PC-3 (cell line): ENCODE data around the gene TRPV6. TPM values are rescaled to one million over a fixed set of nuclear protein-coding genes. Genes with fewer than 3 reads are reported as not detected.

Source experiments
- ATAC-seq: fragments of 200-7000 bp; cut with Tn5 transposase; 2 replicates; pipeline ENCODE4 v1.9.1; 2020; ENCODE audit warnings: mild to moderate bottlenecking, moderate library complexity
- BruUV-seq: library from RNA; stranded (reverse); fragments of 400-500 nt; replicated peaks from 2 replicates; lab custom pipeline; 2021; lab: Mats Ljungman, UMichigan
- CTCF ChIA-PET: fragments of 300-600 bp; sonication (Branson Sonifier 250); formaldehyde crosslinking; loops from one replicate; lab custom pipeline; 2022; ENCODE audit warnings: antibody characterized with exemption; lab: Charles Lee
- POLR2A ChIA-PET: fragments of 300-600 bp; sonication (Branson Sonifier 250); formaldehyde crosslinking; loops from one replicate; lab custom pipeline; 2022; ENCODE audit warnings: antibody characterized with exemption; ENCODE audit not compliant: unreplicated experiment; lab: Charles Lee
- DNase-seq: peaks from one replicate; pipeline ENCODE4 v3.0.0-alpha.2; 2015
- H2AFZ ChIP-seq: fragments of 300-600 bp; sonication (generic); 2 replicates; pipeline ENCODE4 v1.6.0; 2016; ENCODE audit warnings: antibody characterized with exemption, low read length
- H3F3A ChIP-seq: fragments of 300-600 bp; sonication (generic); one replicate; pipeline ENCODE4 v1.6.0; 2017; ENCODE audit warnings: antibody characterized with exemption, low read length, control low read depth, mild to moderate bottlenecking; ENCODE audit not compliant: unreplicated experiment
- H3K27ac ChIP-seq: fragments of 300-600 bp; sonication (generic); 2 replicates; pipeline ENCODE4 v1.5.1; 2016; ENCODE audit warnings: mild to moderate bottlenecking, low read length
- H3K27me3 ChIP-seq: fragments of 300-600 bp; sonication (generic); 2 replicates; pipeline ENCODE4 v1.6.1; 2016; ENCODE audit warnings: low read length, mixed read lengths
- H3K36me3 ChIP-seq: fragments of 300-600 bp; sonication (generic); 2 replicates; pipeline ENCODE4 v1.6.1; 2016; ENCODE audit warnings: low read depth, mixed run types, low read length, mixed read lengths
- H3K4me1 ChIP-seq: fragments of 300-600 bp; sonication (generic); 2 replicates; pipeline ENCODE4 v1.5.1; 2016; ENCODE audit warnings: low read length; ENCODE audit not compliant: insufficient read depth
- H3K4me2 ChIP-seq: fragments of 300-600 bp; sonication (generic); 2 replicates; pipeline ENCODE4 v1.6.0; 2016; ENCODE audit warnings: low read length
- H3K4me3 ChIP-seq: fragments of 300-600 bp; sonication (generic); 2 replicates; pipeline ENCODE4 v1.5.1; 2016; ENCODE audit warnings: mild to moderate bottlenecking, low read length, mixed read lengths
- H3K79me2 ChIP-seq: fragments of 300-600 bp; sonication (generic); 2 replicates; pipeline ENCODE4 v1.6.1; 2017; ENCODE audit warnings: low read length, mixed read lengths
- H3K9ac ChIP-seq: fragments of 300-600 bp; sonication (generic); 2 replicates; pipeline ENCODE4 v1.6.0; 2016; ENCODE audit warnings: mild to moderate bottlenecking, low read length
- H3K9me2 ChIP-seq: fragments of 300-600 bp; sonication (generic); replicated peaks from 2 replicates; pipeline ENCODE4 v1.6.1; 2016; ENCODE audit warnings: mixed run types, low read length, mixed read lengths
- H3K9me3 ChIP-seq: fragments of 300-600 bp; sonication (generic); 2 replicates; pipeline ENCODE4 v1.6.1; 2016; ENCODE audit warnings: low read length, mixed read lengths
- H4K20me1 ChIP-seq: fragments of 300-600 bp; sonication (generic); 2 replicates; pipeline ENCODE4 v1.6.1; 2016; ENCODE audit warnings: low read length, mixed read lengths
- CTCF ChIP-seq: fragments of 300-600 bp; sonication (generic); conservative IDR thresholded peaks from 2 replicates; pipeline ENCODE4 v1.5.1; 2017; ENCODE audit warnings: antibody characterized with exemption, low read depth, mild to moderate bottlenecking, low read length
- EZH2 ChIP-seq: fragments of 300-600 bp; sonication (generic); IDR thresholded peaks from one replicate; pipeline ENCODE4 v1.6.1; 2017; ENCODE audit warnings: antibody characterized with exemption, mild to moderate bottlenecking, low read length; ENCODE audit not compliant: unreplicated experiment
- EZH2phosphoT487 ChIP-seq: fragments of 300-600 bp; sonication (generic); IDR thresholded peaks from 2 replicates; pipeline ENCODE4 v1.6.1; 2018; ENCODE audit warnings: mild to moderate bottlenecking, antibody characterized with exemption, low read length, borderline replicate concordance
- intact Hi-C: fragments of 100-400 bp; cut with micrococcal nuclease; formaldehyde crosslinking; loops from 2 replicates; pipeline ENCODE4 v1.9.0; 2023
- total RNA-seq: library from RNA; depleted of rRNA; stranded (reverse); fragments of >200 nt; gene quantifications from 2 replicates; pipeline ENCODE4 v1.2.3, GENCODE V29; 2014

Gene TRPV6
- total RNA-seq, 1 experiment from 2014 or later, result 1.4 TPM

- intact Hi-C loops, result no loop called here
- no peaks in the 10 kb centered on the region for H3K9me3 ChIP-seq
- POLR2A ChIA-PET, result no interaction called here
- TF ChIP-seq EZH2, result no peak
- TF ChIP-seq EZH2phosphoT487, result no peak
- TF ChIP-seq CTCF, result no peak
- BruUV-seq, result no TSS peak
- H4K20me1 ChIP-seq, result no peaks in the 10 kb centered on the region
- peaks cover 21% of the 10 kb centered on the region for H3K4me1 ChIP-seq
- ATAC-seq (peak; percentile 80), DNase-seq (peak; percentile 66)
- H3F3A ChIP-seq, result no peaks in the 10 kb centered on the region
- no peak overlapping the region for H2AFZ ChIP-seq
- H3K4me3 ChIP-seq, result no peak overlapping the region
- CTCF ChIA-PET, result interaction anchor here (0.5 to 1.2 kb wide), 4 partner anchors 24 to 251 kb away, joined by 3 to 4 read pairs (median 3); no protein-coding TSS in a partner anchor
- H3K27me3 ChIP-seq, result no peaks in the 10 kb centered on the region
- no peaks in the 10 kb centered on the region for H3K36me3 ChIP-seq
- H3K4me2 ChIP-seq, result peak overlapping the region; percentile 20
- H3K79me2 ChIP-seq, result no peaks in the 10 kb centered on the region
- H3K9ac ChIP-seq, result no peak overlapping the region
- H3K9me2 ChIP-seq, result no peaks in the 10 kb centered on the region
- peak overlapping the region; percentile 32; the same call in 1 of the 2 replicates for H3K27ac ChIP-seq
Observed at GRCh38 chr7:142838461-142839213, 46.9 kb downstream of the TRPV6 start.

GRCh38 chr7:142836426-142836825 lies 49.1 kb downstream of the TRPV6 start:
- Histone ChIP-seq H3F3A (no peaks in the 10 kb centered on the region), H3K9me2 (no peaks in the 10 kb centered on the region), H3K27me3 (no peaks in the 10 kb centered on the region), H3K9me3 (no peaks in the 10 kb centered on the region), H3K36me3 (no peaks in the 10 kb centered on the region), H3K79me2 (no peaks in the 10 kb centered on the region), H3K4me2 (no peak overlapping the region), H2AFZ (no peak overlapping the region), H3K4me1 (peaks cover 38% of the 10 kb centered on the region), H4K20me1 (no peaks in the 10 kb centered on the region), H3K9ac (no peak overlapping the region), H3K4me3 (no peak overlapping the region), H3K27ac (no peak overlapping the region)
- POLR2A ChIA-PET, result no interaction called here
- CTCF ChIA-PET, result interaction anchor here (0.5 to 1.7 kb wide), 5 partner anchors 14 to 535 kb away, joined by 3 to 22 read pairs (median 6); no protein-coding TSS in a partner anchor
- intact Hi-C loops, result no loop called here
- ATAC-seq (no peak), DNase-seq (no peak)
- no TSS peak for BruUV-seq
- TF ChIP-seq EZH2phosphoT487 (no peak), CTCF (no peak), EZH2 (no peak)
